Tibial artery (tissue), 4 donors: ENCODE measurements around the gene KLB.

ENCODE experiments used
- DNase-seq, 2 donors: peaks; one replicate each; pipeline ENCODE4 v3.0.0-alpha.2; 2019
- H3K27ac ChIP-seq, 2 donors: fragments of 200-600 bp; sonication (generic) in 1 of 2; 1 replicate in 1 of 2; 2 replicates in 1 of 2; pipeline ENCODE4 v1.5.1; 2018 to 2019; ENCODE audit warnings: mild to moderate bottlenecking in 1 of 2
- H3K27me3 ChIP-seq, 2 donors: fragments of 200-600 bp; sonication (generic) in 1 of 2; one replicate each; pipeline versions ENCODE4 v1.5.1 to v1.6.0; 2016 to 2019
- H3K36me3 ChIP-seq, 3 donors: fragments of 200-600 bp; sonication (generic) in 2 of 3; one replicate each; pipeline ENCODE4 v1.5.1; 2016 to 2019; ENCODE audit warnings: mild to moderate bottlenecking in 2 of 3
- H3K4me1 ChIP-seq, 4 donors: fragments of 200-600 bp; sonication (generic) in 2 of 4; 1 replicate in 3 of 4; 2 replicates in 1 of 4; pipeline ENCODE4 v1.5.1; 2016 to 2019
- H3K4me3 ChIP-seq, 2 donors: fragments of 200-600 bp; sonication (generic) in 1 of 2; 1 replicate in 1 of 2; 2 replicates in 1 of 2; pipeline ENCODE4 v1.5.1; 2018 to 2019; ENCODE audit warnings: mild to moderate bottlenecking in 2 of 2
- H3K9me3 ChIP-seq, 3 donors: fragments of 200-600 bp; sonication (generic) in 1 of 3; one replicate each; pipeline ENCODE4 v1.5.1; 2016 to 2019
- CTCF ChIP-seq, 2 experiments: fragments of 200-600 bp in 1 of 2; fragments of 450-650 bp in 1 of 2; IDR thresholded peaks; one replicate each; pipeline ENCODE4 v1.5.1; 2017 to 2019; ENCODE audit warnings: antibody characterized with exemption in 2 of 2, mild to moderate bottlenecking in 1 of 2, moderate library complexity in 1 of 2
- intact Hi-C: fragments of 100-400 bp; cut with DNase I; formaldehyde crosslinking; loops from one replicate; pipeline ENCODE4 v1.15.0; 2023; ENCODE audit warnings: low total_unique reads

Gene KLB

GRCh38 chr4:39498727-39499020, 91.9 kb downstream of the KLB start:
- Histone ChIP-seq H3K36me3 (peaks cover 21 to 46% (median 37%) of the 10 kb centered on the region in 3 donors), H3K9me3 (no peaks in the 10 kb centered on the region), H3K27me3 (no peaks in the 10 kb centered on the region), H3K4me1 (peaks cover 0 to 18% (median 2%) of the 10 kb centered on the region in 4 donors), H3K4me3 (no peak overlapping the region), H3K27ac (no peak overlapping the region)
- no peak for TF ChIP-seq CTCF (IDR thresholded peaks at IDR 0.05)
- intact Hi-C loops: no loop called here
- no peak for DNase-seq
